TTC549 (cell line): ENCODE data around the gene DOK4.

Source experiments
- FAIRE-seq: peaks from 2 replicates; lab custom pipeline; 2012; peaks lifted over from hg19 to GRCh38; lab: Jason Lieb, UNC

The DOK4 gene

DNA sequence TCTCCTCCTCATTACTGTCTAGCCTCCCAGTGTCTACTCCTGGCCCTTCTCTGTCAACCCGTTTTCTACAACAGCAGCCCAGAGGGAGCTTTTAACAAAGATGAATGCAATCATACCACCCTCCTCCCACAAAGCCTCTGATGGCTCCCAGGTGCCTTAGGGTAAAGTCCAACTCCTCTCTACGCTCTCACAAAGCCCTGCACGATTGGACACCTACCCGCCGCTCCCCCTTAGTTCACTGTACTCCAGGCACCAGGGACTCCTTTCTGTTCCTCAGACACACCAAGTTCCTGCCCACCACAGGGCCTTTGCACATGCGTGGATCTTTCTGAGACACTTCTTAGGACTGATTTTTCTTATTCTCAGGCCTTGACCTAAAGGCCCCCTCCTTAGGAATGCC lies 32.6 kb upstream of the DOK4 start:
- no peak for FAIRE-seq

DNA sequence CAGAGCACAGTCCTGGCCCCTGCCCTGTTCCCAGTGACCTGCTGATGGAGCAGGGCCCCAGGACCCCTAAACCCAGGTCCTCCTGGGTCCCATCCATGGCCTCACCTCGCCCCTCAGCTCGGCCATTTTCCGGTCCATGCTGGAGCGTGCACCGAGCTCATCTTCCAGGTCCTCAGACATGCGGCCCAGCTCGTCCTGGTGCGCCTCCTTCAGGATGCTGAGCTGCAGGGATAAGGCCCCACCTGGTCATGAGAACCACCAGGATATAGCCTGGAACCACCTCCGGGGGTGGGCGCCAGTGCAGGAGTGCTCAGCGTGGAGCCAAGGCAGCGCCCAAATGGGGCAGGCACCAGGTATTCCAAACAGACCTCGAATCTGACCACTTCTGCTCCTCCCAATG lies 32.2 kb upstream of the DOK4 start:
- FAIRE-seq, result no peak

DNA sequence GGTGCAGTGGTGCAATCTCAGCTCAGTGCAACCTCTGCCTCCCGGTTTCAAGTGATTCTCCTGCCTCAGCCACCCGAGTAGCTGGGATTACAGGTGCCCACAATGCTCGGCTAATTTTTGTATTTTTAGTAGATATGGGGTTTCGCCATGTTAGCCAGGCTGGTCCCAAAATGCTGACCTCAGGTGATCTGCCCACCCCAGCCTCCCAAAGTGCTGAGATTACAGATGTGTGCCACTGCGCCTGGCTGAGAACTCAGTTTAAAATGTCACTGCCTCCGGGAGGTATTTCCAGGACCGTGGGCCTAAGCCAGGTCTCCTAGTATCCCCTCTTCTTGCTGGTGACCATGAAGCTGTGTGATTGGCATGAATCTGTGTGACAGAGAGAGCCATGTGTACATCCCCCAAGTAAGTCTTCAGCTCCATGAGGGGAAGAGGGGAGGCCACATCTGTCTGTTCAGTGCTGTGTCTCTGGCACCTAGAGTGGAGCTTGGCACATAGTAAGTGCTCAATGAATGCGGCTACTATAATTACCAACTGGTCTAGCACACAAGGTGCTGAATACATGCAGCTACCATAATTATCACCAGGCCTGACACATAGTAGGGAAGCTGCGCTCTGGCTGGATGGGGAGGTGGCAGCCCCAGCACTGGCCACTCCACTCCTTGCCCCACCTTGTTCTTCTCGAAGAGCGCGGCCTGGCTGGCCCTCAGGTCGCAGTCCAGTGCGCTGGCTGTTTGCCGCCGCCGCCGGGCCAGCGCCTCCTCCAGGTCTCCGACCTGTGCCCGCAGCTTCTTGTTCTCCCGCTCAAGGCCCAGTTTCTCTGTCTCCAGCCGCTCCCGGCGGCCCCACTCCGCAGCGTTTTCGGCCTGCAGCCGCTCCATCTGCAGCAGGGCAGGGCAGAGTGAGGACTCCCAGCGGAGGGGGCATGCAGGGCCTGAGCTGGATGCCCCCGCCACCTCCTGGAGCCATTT lies 31.4 kb upstream of the DOK4 start:
- no peak for FAIRE-seq

DNA sequence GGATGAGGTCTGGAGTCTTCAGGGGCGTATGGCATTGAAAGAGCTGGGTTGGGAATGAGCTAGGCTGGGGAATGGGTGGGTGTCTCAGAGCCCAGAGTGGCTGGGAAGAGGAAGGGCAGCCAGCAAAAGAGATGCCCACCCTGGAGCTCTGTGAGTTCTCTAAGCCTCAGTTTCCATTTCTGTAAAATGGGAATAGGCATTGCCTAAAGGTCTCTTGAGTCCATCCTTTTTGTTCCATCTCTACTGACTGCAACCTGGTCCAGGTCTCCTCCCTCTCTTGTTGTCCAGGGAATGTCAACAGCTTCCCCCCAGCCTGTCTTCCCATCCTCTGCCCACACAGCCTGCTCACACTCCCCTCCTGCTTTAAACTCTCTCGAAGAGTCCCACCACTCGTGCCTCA lies 30.5 kb upstream of the DOK4 start:
- no peak for FAIRE-seq

DNA sequence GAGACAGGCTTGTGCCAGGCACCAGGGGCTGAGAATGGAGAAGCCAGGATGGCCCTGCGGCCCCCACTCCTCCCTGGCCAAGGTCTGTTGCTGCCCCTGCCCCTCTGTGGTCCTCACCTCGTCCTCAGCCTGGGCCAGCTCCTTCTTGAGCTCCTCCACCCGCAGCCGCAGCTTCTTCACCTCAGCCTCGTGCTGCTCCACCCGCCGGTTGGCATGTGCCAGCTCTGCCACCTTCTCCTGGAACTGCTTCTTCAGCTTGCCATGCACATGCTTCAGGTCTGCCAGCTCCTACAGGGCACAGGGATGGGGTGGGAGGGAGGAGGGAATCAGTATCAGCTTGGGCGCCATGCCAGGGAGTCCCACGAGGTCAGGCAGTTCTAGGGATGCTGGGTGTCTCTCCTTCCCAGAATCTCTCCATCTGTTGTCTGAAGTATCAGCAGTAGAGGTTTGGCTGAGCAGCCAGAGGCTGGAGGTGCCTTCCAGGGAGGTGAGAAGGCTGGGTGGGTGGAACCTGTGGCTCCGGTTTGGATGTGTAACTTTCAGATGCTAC lies 30.0 kb upstream of the DOK4 start:
- no peak for FAIRE-seq

DNA sequence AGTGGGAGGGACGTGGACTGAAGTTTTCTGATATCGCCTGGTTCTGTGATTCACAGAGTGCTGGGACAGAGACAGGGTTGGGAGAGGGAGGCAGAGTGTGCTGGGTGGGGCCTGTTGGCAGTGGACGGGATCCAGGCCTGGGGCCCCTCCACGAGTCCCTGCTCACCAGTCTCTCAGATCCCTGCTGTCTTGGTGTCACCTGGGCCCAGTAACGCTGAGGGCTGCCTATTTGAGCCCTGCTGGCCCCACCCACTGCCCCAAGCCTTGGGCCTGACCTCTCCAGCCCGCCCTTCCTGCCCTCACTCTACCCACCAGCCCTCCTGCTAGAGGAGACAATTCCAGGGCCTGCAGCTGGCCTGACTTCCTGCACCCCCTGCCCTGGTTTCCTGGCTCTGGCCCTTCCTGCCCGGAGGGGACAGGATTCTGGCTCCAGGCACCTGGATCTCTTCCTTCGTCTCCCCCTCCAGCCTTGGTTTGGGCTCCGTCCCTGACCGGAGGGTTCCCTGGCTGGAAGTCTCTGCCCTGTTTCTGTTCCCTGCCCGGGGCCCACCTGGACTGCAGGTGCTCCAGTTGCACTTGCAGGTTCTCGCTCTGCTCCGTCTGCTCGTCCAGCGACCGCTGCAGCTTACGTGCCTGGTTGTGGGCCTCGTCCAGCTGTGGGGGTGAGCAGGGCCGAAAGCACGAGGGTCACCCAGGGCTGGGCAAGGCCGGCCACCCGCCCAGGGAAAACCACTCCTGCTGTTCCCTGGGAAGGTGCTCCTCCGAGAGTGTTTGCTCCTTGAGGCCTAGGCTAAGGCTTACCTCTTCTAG lies 28.7 kb upstream of the DOK4 start:
- FAIRE-seq, result no peak

DNA sequence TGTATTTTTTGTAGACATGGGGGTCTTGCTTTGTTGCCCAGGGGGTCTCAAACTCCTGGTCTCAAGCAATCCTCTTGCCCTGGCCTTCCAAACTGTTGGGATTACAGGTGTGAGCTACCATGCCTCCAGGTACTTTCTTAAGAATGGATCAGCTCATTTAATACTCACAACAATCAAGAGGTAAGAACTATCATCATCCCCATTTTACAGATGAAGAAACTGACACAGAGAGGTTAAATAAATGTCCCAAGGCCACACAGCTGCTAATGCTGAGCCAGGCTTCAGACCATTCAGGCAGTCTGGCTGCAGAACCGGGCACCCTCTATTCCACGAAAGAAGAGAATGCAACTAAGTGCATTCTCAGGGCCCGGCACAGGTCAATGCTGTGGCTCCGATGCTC lies 28.1 kb upstream of the DOK4 start:
- no peak for FAIRE-seq

DNA sequence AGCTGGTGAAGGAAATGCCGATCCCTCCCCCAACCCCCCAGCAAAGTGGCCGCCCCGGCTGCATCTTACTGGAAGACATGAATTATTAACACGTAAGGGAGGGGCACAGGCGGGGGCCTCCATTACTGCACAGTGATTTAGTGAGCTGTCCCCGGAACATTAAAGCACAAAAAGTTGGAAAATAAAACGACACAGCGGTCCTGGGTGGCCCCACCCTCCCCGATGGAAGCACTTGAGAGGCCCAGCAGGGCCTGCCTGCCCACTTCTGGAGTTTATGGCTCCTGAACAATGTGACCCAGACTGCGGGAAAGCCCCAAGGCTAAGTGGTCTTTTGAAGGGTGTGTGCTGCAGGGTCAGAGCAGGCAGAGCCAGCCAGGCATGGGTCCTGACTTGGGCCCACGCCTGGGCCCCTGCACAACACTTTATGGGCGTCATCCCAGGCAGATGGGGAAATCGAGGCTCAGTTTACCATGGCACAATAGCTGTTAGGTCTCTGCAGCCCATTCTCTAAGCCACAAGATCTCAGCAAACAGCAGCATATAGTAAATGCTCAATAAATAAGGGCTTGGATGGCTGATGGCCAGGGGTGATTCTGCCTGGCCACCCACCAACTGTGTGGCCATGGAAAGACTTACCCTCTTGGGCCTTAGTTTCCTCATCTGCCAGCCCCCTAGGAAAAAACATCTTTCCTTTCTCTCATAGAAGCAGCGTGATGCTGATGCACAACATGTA lies 27.2 kb upstream of the DOK4 start:
- FAIRE-seq, result no peak

DNA sequence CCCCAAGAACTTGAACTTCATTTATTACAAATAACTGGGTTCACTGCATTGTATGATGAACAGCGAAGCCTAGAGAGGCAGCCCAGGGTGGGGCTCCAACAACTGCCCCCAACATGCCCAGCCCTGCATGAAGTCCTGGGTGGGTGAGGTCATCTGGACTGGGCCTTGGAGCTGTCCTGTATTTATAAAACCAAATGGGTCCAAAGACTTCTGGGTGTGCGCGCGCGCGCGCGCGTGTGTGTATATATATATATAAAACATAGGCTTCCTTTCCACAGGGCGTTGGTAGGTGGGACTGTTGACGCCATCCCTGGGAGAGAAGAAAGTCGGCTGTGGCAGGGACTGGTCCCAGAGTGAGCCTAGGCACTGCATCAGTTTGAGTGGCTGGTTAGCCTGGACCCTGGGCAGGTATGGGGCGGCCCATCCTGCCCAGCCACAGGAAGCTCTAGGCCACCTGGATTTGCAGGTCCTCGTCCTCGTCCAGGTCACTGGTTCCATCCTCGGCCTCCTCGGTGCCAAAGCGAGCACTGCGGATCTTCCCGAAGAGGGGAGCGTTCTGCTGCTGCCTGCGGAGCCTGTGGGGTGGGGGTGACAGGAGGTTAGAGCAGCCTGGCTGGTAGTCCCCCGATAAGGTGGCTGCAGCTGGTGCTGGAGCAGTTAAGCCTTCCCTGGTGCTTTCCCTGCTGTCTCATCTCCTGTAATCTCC lies 26.2 kb upstream of the DOK4 start:
- FAIRE-seq, result no peak

DNA sequence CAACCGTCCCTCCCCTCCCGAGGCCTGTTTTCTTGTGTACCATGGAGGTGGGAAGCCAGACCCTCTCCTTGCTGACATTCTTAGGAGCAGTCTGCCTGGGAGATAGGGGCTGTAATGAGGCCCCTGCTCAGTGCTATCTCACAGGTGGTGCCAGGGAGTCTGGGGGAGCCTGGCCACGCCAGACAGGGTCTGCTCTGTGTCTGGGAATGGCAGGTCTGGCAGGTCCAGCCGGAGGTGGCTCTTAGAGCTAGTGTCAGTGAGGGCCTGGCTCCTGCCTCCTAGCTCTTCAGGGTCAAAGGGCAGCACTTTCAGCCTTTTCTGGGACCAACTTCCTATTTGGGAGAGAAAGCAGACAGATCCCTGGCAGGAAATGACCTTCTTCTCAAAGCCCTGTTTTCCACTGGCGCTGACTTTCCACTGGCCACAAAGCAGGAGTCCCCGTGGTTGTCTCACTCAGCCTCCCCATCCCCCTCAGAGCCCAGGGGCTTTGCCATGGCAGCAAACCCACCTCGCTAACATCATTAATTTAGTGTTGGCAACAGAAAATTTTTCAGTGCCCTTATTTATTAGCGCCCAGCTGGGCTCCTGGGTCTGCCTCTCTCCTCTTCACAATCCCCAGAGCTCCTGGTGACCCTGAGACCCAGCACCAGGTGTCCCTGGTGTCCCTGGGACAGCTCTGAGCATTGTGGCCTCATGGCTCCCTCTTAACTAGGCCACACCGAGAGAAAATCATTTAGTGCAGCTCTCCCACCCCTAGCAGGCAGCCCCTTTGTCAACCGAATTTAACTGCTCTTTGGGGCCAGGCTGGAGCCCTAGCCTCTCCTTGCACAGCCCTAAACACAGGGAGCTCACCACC lies 24.0 kb upstream of the DOK4 start:
- FAIRE-seq, result no peak

DNA sequence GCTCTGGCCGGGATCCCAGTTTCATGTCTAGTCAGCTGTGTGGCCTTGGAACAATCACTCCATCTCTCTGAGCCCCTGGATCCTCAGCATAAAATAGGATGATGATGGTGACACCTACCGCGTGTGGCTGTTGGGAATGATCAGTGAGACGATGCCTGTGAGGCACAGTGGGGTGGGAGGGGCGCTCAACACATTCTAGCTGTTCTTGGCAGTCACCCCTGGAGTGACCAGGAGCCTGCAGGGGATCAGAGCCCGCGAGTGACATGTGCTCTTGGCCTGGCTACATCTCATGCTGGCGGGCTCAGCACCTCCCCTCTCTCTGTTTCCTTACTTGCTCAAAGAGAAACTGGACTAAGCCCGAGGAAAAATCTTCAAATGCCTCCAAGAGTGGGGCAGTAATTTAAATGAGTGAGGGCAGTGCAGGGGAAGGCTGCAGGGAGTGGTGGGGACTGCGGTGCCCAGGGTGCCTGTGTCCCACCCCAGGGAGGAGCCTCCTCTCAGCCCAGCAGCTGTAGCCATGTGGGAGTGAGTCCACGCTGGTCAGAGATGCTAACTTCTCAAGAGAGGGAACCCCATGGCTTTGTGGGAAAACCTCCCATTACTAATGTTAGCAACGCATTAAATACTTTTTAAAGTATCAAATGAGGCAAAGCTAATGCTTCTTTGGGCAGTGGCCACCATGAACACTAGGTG lies 23.1 kb upstream of the DOK4 start:
- FAIRE-seq, result no peak

DNA sequence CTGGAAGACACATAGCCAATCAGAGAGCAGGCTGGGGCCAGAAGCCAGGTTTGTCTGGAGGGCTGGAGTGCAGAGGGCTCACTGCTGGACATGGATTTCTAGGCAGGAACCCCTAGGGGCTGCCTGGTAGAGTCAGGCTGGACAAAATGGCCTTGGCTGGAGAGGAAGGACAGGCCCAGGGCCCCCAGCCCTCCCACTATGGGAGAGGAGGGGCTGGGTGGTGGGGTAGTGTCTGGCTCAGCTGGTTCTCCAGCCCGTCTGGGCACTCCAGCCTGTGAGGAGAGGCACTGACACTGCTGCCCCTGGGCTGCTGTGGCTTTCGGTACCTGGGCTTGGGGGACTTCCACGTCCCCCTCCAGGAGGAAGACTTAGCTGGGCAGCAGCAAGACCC lies 21.7 kb upstream of the DOK4 start:
- FAIRE-seq, result no peak

DNA sequence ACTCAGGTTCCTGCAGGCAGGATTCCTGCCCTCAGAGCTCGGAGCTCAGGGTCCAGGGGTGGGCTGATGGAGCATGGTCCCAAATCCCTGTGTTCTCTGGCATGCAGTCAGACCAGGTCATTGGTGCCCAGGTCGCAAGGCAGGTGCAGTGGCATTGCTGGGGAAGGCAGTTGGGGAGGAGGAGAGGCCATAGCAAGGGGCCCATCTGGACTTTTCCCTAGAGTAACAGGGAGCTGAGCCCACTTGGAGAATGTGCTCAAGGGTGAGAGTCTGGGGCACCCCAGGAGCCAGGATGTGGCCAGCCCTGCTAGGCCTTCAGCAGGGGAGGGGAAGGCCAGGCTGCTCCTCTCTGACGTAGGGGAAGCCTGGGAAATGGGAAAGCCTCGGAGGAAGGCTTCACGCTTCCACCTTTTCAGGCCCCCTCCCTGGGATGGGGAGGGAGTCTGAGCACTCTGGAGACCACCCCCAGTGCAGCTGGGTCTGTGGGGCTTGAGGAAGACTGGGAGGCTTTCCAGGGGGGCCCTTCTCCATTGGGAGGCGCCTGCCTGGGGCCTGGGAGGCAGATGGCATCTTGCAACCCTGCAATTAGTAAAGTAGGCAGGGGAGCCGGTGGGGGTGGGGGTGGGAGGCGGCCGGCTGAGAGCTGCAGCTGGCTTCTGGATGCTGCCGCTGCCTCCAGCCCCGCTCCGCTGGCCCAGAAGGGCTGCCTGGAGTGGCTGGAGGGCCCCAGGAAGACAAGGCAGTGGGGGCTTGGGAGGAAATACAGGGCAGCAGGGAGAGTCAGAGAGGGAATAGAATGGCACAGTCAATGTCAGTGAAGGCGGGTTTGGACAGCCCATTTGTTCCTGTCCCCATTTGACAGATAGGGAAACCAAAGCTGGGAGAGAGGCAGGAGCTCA lies 21.1 kb upstream of the DOK4 start:
- FAIRE-seq, result no peak

DNA sequence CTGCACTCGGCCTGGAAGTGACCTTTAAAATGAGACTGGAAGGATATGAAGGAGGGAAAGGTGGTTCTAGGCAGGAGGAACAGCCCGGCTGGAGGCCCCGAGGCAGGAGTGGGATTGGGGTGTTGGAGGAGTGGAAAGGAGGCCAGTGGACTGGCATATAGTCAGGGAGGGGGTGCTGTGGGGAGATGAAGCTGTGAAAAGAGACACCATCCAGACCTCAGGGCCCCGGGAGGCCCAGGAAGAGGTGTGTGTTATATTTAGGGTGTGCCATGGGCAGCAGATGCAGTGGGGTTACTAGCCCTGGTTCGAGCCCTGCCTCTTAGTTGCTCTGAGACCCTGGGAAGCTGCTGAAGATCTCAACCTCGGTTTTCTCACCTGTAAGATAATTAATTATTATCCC lies 18.9 kb upstream of the DOK4 start:
- no peak for FAIRE-seq

DNA sequence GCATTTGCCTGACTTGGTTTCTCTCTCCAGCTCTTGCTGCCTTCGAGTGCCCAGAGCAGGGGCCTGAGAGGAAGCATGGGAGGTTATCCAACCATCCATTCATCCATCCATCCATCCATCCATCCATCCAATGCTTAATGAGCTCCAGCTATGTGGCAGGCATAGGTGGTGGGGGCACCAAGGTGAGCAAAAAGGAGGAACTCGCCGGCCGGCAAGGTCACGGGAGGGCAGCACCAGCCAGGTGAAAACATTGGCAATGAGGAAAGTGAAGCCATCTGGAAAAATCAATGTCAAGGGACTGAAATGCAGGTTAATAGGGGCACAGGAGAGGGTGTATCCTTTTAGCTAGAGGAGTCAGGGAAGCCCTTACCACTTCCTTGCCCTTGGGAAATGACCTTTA lies 18.2 kb upstream of the DOK4 start:
- FAIRE-seq, result no peak

DNA sequence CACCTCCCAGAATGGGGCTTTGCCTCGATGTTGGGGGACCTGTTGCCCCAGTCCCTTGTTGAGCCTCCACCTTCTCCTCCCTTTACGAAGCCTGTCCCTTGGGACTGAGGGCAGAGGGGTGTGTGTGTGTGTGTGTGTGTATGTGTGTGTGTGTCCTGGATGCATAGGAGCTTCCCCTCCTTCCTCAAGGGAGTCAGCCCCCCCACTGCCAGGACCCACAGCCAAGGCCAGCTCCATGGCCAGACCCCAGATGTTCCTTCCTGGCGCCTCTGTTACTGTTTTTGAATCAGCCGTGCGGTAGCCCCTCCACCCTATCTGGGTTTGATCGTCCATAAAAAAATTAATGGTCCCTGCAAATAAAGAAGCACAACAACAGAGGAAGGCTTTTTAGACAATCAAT lies 17.7 kb upstream of the DOK4 start:
- FAIRE-seq, result no peak

DNA sequence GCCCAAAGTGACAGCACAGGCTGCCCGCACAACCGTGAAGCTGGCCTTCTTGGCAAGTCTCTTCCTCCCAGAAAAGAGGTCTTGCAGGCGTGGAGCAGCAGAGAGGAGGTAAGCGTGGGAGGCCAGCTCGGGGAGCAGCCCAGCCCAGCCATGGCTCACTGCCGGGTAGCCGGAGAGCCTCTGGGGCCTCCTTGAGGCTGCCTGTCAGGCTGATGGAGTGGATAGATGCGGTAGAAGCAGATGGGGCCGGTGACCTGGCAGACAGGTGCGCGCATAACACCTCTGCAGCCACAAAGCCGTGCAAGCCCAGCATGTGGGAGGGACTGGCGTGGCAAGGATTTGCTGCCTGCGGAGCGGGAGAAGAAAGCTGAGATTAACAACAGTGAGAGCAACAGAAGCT lies 17.1 kb upstream of the DOK4 start:
- FAIRE-seq, result no peak

DNA sequence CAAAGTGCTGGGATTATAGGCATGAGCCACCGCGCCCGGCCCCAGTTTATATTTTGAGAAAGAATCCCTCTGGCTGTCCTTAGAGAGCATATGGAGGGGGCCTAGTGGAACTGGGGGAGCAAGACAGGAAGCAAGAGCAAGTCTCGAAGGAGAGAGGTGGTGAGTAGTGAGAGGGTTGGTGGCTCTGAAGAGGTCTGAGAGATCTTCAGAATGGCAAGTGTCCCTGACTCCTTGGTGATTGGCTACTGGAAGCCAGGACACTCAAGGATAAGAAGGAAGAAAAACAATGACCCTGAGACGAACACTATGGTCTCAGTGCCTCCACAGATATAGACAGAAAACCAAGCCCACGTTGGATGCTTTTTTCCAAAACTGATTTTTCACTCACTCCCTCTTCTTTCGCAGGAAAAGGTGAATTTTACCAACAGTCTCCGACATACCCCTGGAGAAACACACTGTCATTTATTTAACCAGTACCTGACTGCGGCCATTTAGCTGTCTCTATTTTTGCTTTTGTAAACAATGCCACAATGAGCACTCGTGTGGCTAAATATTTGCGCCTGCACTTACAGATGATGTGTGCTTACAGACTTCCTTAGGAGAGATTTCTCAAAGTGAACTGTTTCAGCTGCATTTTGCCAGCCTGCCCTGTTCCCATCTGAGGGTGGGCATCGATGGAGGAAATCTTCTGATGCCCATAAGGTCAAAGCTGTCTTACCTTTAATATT lies 15.9 kb upstream of the DOK4 start:
- FAIRE-seq, result no peak

DNA sequence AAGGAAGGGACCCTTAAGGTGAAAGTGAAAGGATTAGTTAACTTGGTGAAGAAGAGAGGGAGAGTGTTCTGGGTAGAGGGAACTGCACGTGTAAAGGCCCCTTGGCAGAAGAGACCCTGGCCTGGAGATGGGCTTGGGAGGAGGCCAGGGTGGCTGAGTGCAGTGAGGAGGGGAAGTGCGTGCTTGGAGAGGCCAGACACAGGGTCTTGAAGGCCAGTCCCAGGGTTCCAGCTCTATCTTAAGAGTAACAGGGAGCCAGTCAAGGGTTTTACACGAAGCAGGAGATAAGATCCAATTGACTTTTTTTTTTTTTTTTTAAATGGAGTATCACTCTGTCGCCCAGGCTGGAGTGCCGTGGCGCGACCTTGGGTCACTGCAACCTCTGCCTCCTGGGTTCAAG lies 15.2 kb upstream of the DOK4 start:
- FAIRE-seq, result no peak
